ENCODE measurements around the gene RAP1GAP. TPM values are rescaled to one million over a fixed set of nuclear protein-coding genes. Genes with fewer than 3 reads are reported as not detected.
A peak's percentile ranks its signal among the peaks of the same experiment; 100 is the strongest.

The RAP1GAP gene
- total and polyA plus RNA-seq, 2 of the 13 experiments (the other 11 are each of a cell fraction or from before 2014, with no cell fraction given), result 11.9 to 37.5 TPM

GRCh38 chr1:21657456-21658190 lies 11.5 kb downstream of the RAP1GAP start:
- no peak overlapping the region for H2AFZ ChIP-seq (ENCODE audit: low read length)
- H3K9me3 ChIP-seq (ENCODE audit: low read length), result no peaks in the 10 kb centered on the region
- H3K27me3 ChIP-seq (ENCODE audit: control insufficient read depth in 1 of 2, insufficient read depth in 2 of 2, low read length in 2 of 2), result no peaks in the 10 kb centered on the region
- no TSS peak for BruUV-seq (replicated peaks)
- H3K4me1 ChIP-seq (ENCODE audit: insufficient read depth, low read length), result peaks cover 17% of the 10 kb centered on the region
- DNase-seq (ENCODE audit: low spot score) (no peak), ATAC-seq (no peak), FAIRE-seq (no peak)
- H3K79me2 ChIP-seq (ENCODE audit: insufficient read depth, low read length), result no peaks in the 10 kb centered on the region
- peaks cover 56% of the 10 kb centered on the region for H4K20me1 ChIP-seq (ENCODE audit: insufficient read depth, low read length)
- in situ Hi-C loops (cut with HindIII; ENCODE audit: extremely low pct_ligation_motif_present, low pct_unique_long_range_greater_than_20kb) (loop anchor here (5.0 kb wide), 1 partner anchor 145 kb away; no protein-coding TSS in a partner anchor), intact Hi-C loops (cut with micrococcal nuclease; ENCODE audit: unreplicated experiment) (loop anchor here (2.0 kb wide), 1 partner anchor 63 kb away; no protein-coding TSS in a partner anchor)
- H3K27ac ChIP-seq (ENCODE audit: extremely low read length, insufficient read depth, low read length), result no peak overlapping the region
- no peak for TF ChIP-seq NCOA2 (CRISPR knock-in tag; IDR thresholded peaks at IDR 0.05)
- peak; percentile 21; the same call in 1 of the 2 replicates for TF ChIP-seq CTCF (CRISPR knock-in tag; IDR thresholded peaks at IDR 0.05)
- WGBS (ENCODE audit: low lambda C conversion rate), result 91% methylated on average over 5 of the region's 10 CpGs
- H3K4me2 ChIP-seq (ENCODE audit: low read depth, low read length), result no peak overlapping the region
- no peaks in the 10 kb centered on the region for H3K36me3 ChIP-seq (replicated peaks in 1 of 2; ENCODE audit: control insufficient read depth in 1 of 2, insufficient read depth in 2 of 2, low read length in 2 of 2)
- no peak overlapping the region for H3K4me3 ChIP-seq (replicated peaks in 1 of 3; ENCODE audit: insufficient read depth in 1 of 3, low read depth in 2 of 3, low read length in 3 of 3)
- POLR2A ChIA-PET, result interaction anchor here (1.2 kb wide), 1 partner anchor 12 kb away, joined by 3 read pairs; the partner anchor contains the start of gene RAP1GAP
- CTCF ChIA-PET (ENCODE audit: low intra/inter-chr PET ratio, low total read pairs), result no interaction called here
- no peak overlapping the region for H3K9ac ChIP-seq (ENCODE audit: insufficient read depth, low read depth, low read length)

GRCh38 chr1:21655748-21656147 lies 13.4 kb downstream of the RAP1GAP start:
- no peak for FAIRE-seq
- Histone ChIP-seq H3K9me3 (ENCODE audit: low read length) (no peaks in the 10 kb centered on the region), H2AFZ (ENCODE audit: low read length) (no peak overlapping the region), H3K79me2 (ENCODE audit: insufficient read depth, low read length) (no peaks in the 10 kb centered on the region), H3K4me2 (ENCODE audit: low read depth, low read length) (no peak overlapping the region), H3K4me3 (replicated peaks in 1 of 3; ENCODE audit: insufficient read depth in 1 of 3, low read depth in 2 of 3, low read length in 3 of 3) (no peak overlapping the region), H3K9ac (ENCODE audit: insufficient read depth, low read depth, low read length) (no peak overlapping the region), H3K4me1 (ENCODE audit: insufficient read depth, low read length) (peaks cover 31% of the 10 kb centered on the region), H3K27ac (ENCODE audit: extremely low read length, insufficient read depth, low read length) (no peak overlapping the region), H3K27me3 (ENCODE audit: control insufficient read depth in 1 of 2, insufficient read depth in 2 of 2, low read length in 2 of 2) (no peaks in the 10 kb centered on the region), H3K36me3 (replicated peaks in 1 of 2; ENCODE audit: control insufficient read depth in 1 of 2, insufficient read depth in 2 of 2, low read length in 2 of 2) (no peaks in the 10 kb centered on the region), H4K20me1 (ENCODE audit: insufficient read depth, low read length) (peaks cover 62% of the 10 kb centered on the region)
- intact Hi-C loops (cut with micrococcal nuclease; ENCODE audit: unreplicated experiment) (no loop called here), in situ Hi-C loops (cut with HindIII; ENCODE audit: extremely low pct_ligation_motif_present, low pct_unique_long_range_greater_than_20kb) (loop anchor here (5.0 kb wide), 1 partner anchor 143 kb away; no protein-coding TSS in a partner anchor)
- DNase-seq (ENCODE audit: low spot score), result peak; percentile 33
- no TSS peak for BruUV-seq (replicated peaks)
- 88% methylated on average over 3 of the region's 4 CpGs for WGBS (ENCODE audit: low lambda C conversion rate)
- 0 out of 2 replicates have a peak, but pooled peaks have one; percentile 16 for TF ChIP-seq STAG1 (CRISPR knock-in tag; IDR thresholded peaks at IDR 0.05)
- TF ChIP-seq ZNF446 (CRISPR knock-in tag; IDR thresholded peaks at IDR 0.05), result no peak
- TF ChIP-seq CTCF (CRISPR knock-in tag; IDR thresholded peaks at IDR 0.05), result peak; percentile 25; the same call in 1 of the 2 replicates
- peak; percentile 42; the same call in 1 of the 2 replicates for TF ChIP-seq ZNF770 (CRISPR knock-in tag; IDR thresholded peaks at IDR 0.05)
- ChIA-PET CTCF (ENCODE audit: low intra/inter-chr PET ratio, low total read pairs) (no interaction called here), POLR2A (no interaction called here)
- peak; percentile 26 for ATAC-seq

Data from HepG2 (cell line).